Urinary bladder (tissue), 4 donors: ENCODE results near the gene MACC1. TPM values are rescaled to one million over a fixed set of nuclear protein-coding genes. Genes with fewer than 3 reads are reported as not detected.

Source experiments
- DNase-seq: peaks from one replicate; pipeline ENCODE4 v3.0.0-alpha.2; 2015; ENCODE audit errors: extremely low spot score
- H3K27ac ChIP-seq: one replicate; pipeline ENCODE4 v1.5.1; 2013; ENCODE audit warnings: low read depth, mild to moderate bottlenecking, moderate library complexity
- H3K36me3 ChIP-seq: one replicate; pipeline ENCODE4 v1.6.1; 2013; ENCODE audit warnings: mild to moderate bottlenecking, moderate library complexity; ENCODE audit not compliant: insufficient read depth
- H3K4me1 ChIP-seq: one replicate; pipeline ENCODE4 v1.6.1; 2013; ENCODE audit warnings: mild to moderate bottlenecking, moderate library complexity; ENCODE audit not compliant: insufficient read depth
- H3K4me3 ChIP-seq: one replicate; pipeline ENCODE4 v1.5.1; 2013; ENCODE audit warnings: low read depth, low read length
- WGBS: extraction: QIAGEN DNeasy Blood & Tissue Kit; methylation state at CpG from one replicate; pipeline ENCODE4 v1.1.7; 2013; 5-methylcytosine and 5-hydroxymethylcytosine counted together
- polyA plus RNA-seq: library from polyadenylated mRNA; stranded (reverse); fragments of 200-250 nt; gene quantifications from one replicate; pipeline ENCODE4 v1.2.3, GENCODE V29; 2013
- total RNA-seq: library from RNA; depleted of rRNA; stranded (reverse); fragments of >200 nt; gene quantifications from one replicate; pipeline ENCODE4 v1.2.3, GENCODE V29; 2014
- donor health status: healthy with polysubstance abuse.
- donor health status: healthy.

Gene MACC1
- total RNA-seq, result 7.1 TPM
- 0.32 TPM for polyA plus RNA-seq

GRCh38 chr7:20217193-20217948, at the start of gene MACC1:
Gene MACC1 (minus strand): TSS chr7:20217384. CDS start chr7:20161862, 55,522 bp downstream.
- H3K4me1 ChIP-seq, result peaks cover 5% of the 10 kb centered on the region
- no peak within 1 kb of the TSS for H3K4me3 ChIP-seq
- no peaks in the 10 kb centered on the region for H3K36me3 ChIP-seq
- WGBS, result 69% methylated on average over 6 of the region's 6 CpGs
- DNase-seq, result peak; percentile 64
- peak within 1 kb of the TSS; percentile 29 for H3K27ac ChIP-seq

GRCh38 chr7:20264623-20265022, 47.4 kb upstream of the MACC1 start:
- 71% methylated on average over 2 of the region's 2 CpGs for WGBS
- no peak for DNase-seq
- Histone ChIP-seq H3K36me3 (no peaks in the 10 kb centered on the region), H3K27ac (no peak overlapping the region), H3K4me3 (no peak overlapping the region), H3K4me1 (no peaks in the 10 kb centered on the region)

GRCh38 chr7:20260223-20260622, 43.0 kb upstream of the MACC1 start:
- no peak overlapping the region for H3K4me3 ChIP-seq
- H3K36me3 ChIP-seq, result no peaks in the 10 kb centered on the region
- DNase-seq, result no peak
- WGBS, result 51% methylated on average over 1 of the region's 1 CpG
- no peaks in the 10 kb centered on the region for H3K4me1 ChIP-seq
- H3K27ac ChIP-seq, result no peak overlapping the region

GRCh38 chr7:20257212-20257611, 40.0 kb upstream of the MACC1 start:
- Histone ChIP-seq H3K36me3 (no peaks in the 10 kb centered on the region), H3K4me3 (no peak overlapping the region), H3K27ac (no peak overlapping the region), H3K4me1 (no peaks in the 10 kb centered on the region)
- DNase-seq, result no peak

- no peak for DNase-seq
- Histone ChIP-seq H3K27ac (no peak overlapping the region), H3K4me1 (no peaks in the 10 kb centered on the region), H3K4me3 (no peak overlapping the region), H3K36me3 (no peaks in the 10 kb centered on the region)
- whole genome bisulfite sequencing, result 85% methylated on average over 1 of the region's 1 CpG
Observed at GRCh38 chr7:20249920-20250319, 32.7 kb upstream of the MACC1 start.

GRCh38 chr7:20249376-20249775, 32.2 kb upstream of the MACC1 start:
- 85% methylated on average over 4 of the region's 4 CpGs for WGBS
- Histone ChIP-seq H3K4me1 (no peaks in the 10 kb centered on the region), H3K36me3 (no peaks in the 10 kb centered on the region), H3K27ac (no peak overlapping the region), H3K4me3 (no peak overlapping the region)
- no peak for DNase-seq

- Histone ChIP-seq H3K27ac (no peak overlapping the region), H3K4me3 (no peak overlapping the region), H3K4me1 (no peaks in the 10 kb centered on the region), H3K36me3 (no peaks in the 10 kb centered on the region)
- 95% methylated on average over 5 of the region's 5 CpGs for WGBS
- no peak for DNase-seq
Observed at GRCh38 chr7:20246236-20246635, 29.1 kb upstream of the MACC1 start.

GRCh38 chr7:20244334-20245120, 27.3 kb upstream of the MACC1 start:
- Histone ChIP-seq H3K27ac (no peak overlapping the region), H3K4me3 (no peak overlapping the region), H3K4me1 (no peaks in the 10 kb centered on the region), H3K36me3 (no peaks in the 10 kb centered on the region)
- no peak for DNase-seq
- 32% methylated on average over 3 of the region's 3 CpGs for WGBS

- Histone ChIP-seq H3K4me3 (no peak overlapping the region), H3K36me3 (no peaks in the 10 kb centered on the region), H3K27ac (no peak overlapping the region), H3K4me1 (no peaks in the 10 kb centered on the region)
- no peak for DNase-seq
- 92% methylated on average over 2 of the region's 2 CpGs for WGBS
Observed at GRCh38 chr7:20241911-20242261, 24.7 kb upstream of the MACC1 start.

GRCh38 chr7:20241194-20241910, 24.2 kb upstream of the MACC1 start:
- no peak overlapping the region for H3K27ac ChIP-seq
- no peak overlapping the region for H3K4me3 ChIP-seq
- H3K36me3 ChIP-seq, result no peaks in the 10 kb centered on the region
- 82% methylated on average over 3 of the region's 3 CpGs for WGBS
- no peaks in the 10 kb centered on the region for H3K4me1 ChIP-seq
- no peak for DNase-seq

- Histone ChIP-seq H3K4me1 (no peaks in the 10 kb centered on the region), H3K4me3 (no peak overlapping the region), H3K36me3 (no peaks in the 10 kb centered on the region), H3K27ac (no peak overlapping the region)
- DNase-seq, result no peak
- WGBS, result 93% methylated on average over 9 of the region's 9 CpGs
Observed at GRCh38 chr7:20240080-20240926, 23.1 kb upstream of the MACC1 start.

- H3K36me3 ChIP-seq, result no peaks in the 10 kb centered on the region
- no peak for DNase-seq
- no peak overlapping the region for H3K27ac ChIP-seq
- 80% methylated on average over 7 of the region's 7 CpGs for WGBS
- no peak overlapping the region for H3K4me3 ChIP-seq
- no peaks in the 10 kb centered on the region for H3K4me1 ChIP-seq
Observed at GRCh38 chr7:20238754-20239324, 21.7 kb upstream of the MACC1 start.

GRCh38 chr7:20238194-20238753, 21.1 kb upstream of the MACC1 start:
- H3K4me3 ChIP-seq, result no peak overlapping the region
- WGBS, result 92% methylated on average over 7 of the region's 7 CpGs
- H3K36me3 ChIP-seq, result no peaks in the 10 kb centered on the region
- no peaks in the 10 kb centered on the region for H3K4me1 ChIP-seq
- H3K27ac ChIP-seq, result no peak overlapping the region
- DNase-seq, result no peak
